Tibial nerve (tissue), 4 donors: Measurements from ENCODE around the gene DPH1.
"Not testable (repeated sequence)": the region's sequence is repeated elsewhere in the genome, so short reads cannot be mapped to it uniquely, and the experiment has no call there.

Experiments
- CTCF ChIP-seq, 5 experiments: fragments of 200-600 bp in 3 of 5; fragments of 450-650 bp in 2 of 5; sonication (generic) in 3 of 5; IDR thresholded peaks; one replicate each; pipeline ENCODE4 v1.5.1; 2016 to 2019; ENCODE audit warnings: antibody characterized with exemption in 5 of 5, mild to moderate bottlenecking in 3 of 5, moderate library complexity in 2 of 5
- EP300 ChIP-seq, 2 donors: sonication (generic); formaldehyde crosslinking; IDR thresholded peaks; one replicate each; pipeline ENCODE4 v1.6.1; 2017; ENCODE audit warnings: antibody characterized with exemption in 2 of 2, mild to moderate bottlenecking in 1 of 2
- POLR2A ChIP-seq, 2 donors: fragments of 450-650 bp; IDR thresholded peaks; one replicate each; pipeline ENCODE4 v1.6.1; 2017; ENCODE audit warnings: antibody characterized with exemption in 2 of 2, mild to moderate bottlenecking in 2 of 2, moderate library complexity in 2 of 2

- not testable (repeated sequence) for TF ChIP-seq CTCF, EP300, POLR2A (IDR thresholded peaks at IDR 0.05)
Observed at GRCh38 chr17:2013220-2013993, 16.5 kb upstream of the DPH1 start.
